OCI-LY7 (cell line): ENCODE measurements around the gene STEAP1.

ENCODE experiments used
- EZH2phosphoT487 ChIP-seq: fragments of 200-600 bp; sonication (generic); IDR thresholded peaks from 2 replicates; pipeline ENCODE4 v1.6.1; 2018; ENCODE audit warnings: low read depth, borderline replicate concordance, mild to moderate bottlenecking, mixed run types, antibody characterized with exemption, low read length, moderate library complexity, mixed read lengths
- TF ChIP-seq, protein P1 (sequence below): fragments of 200-600 bp; sonication (generic); conservative IDR thresholded peaks from 2 replicates; pipeline ENCODE4 v1.5.1; 2014; ENCODE audit warnings: mild to moderate bottlenecking, antibody characterized with exemption, low read length, moderate library complexity, mixed read lengths

DNA sequence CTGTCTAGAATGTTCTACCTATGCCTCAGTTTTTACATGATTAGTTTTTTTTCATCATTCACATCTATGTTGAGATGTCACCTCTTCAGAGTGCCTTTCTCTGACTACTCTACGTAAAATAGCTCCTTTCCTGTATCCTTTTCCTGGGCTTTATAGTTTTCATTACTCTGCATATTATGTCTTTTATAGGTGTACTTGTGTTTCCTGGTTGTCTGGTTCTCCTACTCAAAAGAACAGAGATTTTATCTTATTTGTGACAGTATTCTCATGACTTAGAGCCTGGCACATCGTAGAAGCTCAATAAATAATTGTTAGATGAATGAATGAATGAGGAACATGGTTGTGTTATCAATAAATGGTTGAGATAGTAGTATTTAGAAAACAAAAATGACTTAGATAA is 17.9 kb downstream of the STEAP1 start:
- TF ChIP-seq, protein P1, sequence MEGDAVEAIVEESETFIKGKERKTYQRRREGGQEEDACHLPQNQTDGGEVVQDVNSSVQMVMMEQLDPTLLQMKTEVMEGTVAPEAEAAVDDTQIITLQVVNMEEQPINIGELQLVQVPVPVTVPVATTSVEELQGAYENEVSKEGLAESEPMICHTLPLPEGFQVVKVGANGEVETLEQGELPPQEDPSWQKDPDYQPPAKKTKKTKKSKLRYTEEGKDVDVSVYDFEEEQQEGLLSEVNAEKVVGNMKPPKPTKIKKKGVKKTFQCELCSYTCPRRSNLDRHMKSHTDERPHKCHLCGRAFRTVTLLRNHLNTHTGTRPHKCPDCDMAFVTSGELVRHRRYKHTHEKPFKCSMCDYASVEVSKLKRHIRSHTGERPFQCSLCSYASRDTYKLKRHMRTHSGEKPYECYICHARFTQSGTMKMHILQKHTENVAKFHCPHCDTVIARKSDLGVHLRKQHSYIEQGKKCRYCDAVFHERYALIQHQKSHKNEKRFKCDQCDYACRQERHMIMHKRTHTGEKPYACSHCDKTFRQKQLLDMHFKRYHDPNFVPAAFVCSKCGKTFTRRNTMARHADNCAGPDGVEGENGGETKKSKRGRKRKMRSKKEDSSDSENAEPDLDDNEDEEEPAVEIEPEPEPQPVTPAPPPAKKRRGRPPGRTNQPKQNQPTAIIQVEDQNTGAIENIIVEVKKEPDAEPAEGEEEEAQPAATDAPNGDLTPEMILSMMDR, result no peak
- TF ChIP-seq EZH2phosphoT487, result no peak
